Peyer's patch (tissue), 4 donors: ENCODE data around the gene DNAL1.

ENCODE experiments used
- CTCF ChIP-seq, 6 experiments: fragments of 450-650 bp in 4 of 6; fragments of 200-600 bp in 2 of 6; sonication (generic) in 1 of 6; IDR thresholded peaks; one replicate each; pipeline ENCODE4 v1.5.1; 2017 to 2019; ENCODE audit warnings: antibody characterized with exemption in 6 of 6, mild to moderate bottlenecking in 3 of 6, moderate library complexity in 1 of 6
- POLR2A ChIP-seq, 2 donors: fragments of 450-650 bp; IDR thresholded peaks; one replicate each; pipeline ENCODE4 v1.5.1; 2017; ENCODE audit warnings: antibody characterized with exemption in 2 of 2, mild to moderate bottlenecking in 2 of 2, moderate library complexity in 2 of 2

- TF ChIP-seq CTCF (IDR thresholded peaks at IDR 0.05), result peak in 4 of 6 experiments; percentile 10 to 34 (median 27)
- no peak for TF ChIP-seq POLR2A (IDR thresholded peaks at IDR 0.05)
These were observed 17.7 kb downstream of the DNAL1 start for GRCh38 chr14:73662487-73662943.
